ENCODE data around the gene GALE. TPM values are rescaled to one million over a fixed set of nuclear protein-coding genes. Genes with fewer than 3 reads are reported as not detected.
"Not testable (repeated sequence)": the region's sequence is repeated elsewhere in the genome, so short reads cannot be mapped to it uniquely, and the experiment has no call there.

Gene GALE
- total RNA-seq, 1 donor from 2014 or later: 33.9 TPM

DNA sequence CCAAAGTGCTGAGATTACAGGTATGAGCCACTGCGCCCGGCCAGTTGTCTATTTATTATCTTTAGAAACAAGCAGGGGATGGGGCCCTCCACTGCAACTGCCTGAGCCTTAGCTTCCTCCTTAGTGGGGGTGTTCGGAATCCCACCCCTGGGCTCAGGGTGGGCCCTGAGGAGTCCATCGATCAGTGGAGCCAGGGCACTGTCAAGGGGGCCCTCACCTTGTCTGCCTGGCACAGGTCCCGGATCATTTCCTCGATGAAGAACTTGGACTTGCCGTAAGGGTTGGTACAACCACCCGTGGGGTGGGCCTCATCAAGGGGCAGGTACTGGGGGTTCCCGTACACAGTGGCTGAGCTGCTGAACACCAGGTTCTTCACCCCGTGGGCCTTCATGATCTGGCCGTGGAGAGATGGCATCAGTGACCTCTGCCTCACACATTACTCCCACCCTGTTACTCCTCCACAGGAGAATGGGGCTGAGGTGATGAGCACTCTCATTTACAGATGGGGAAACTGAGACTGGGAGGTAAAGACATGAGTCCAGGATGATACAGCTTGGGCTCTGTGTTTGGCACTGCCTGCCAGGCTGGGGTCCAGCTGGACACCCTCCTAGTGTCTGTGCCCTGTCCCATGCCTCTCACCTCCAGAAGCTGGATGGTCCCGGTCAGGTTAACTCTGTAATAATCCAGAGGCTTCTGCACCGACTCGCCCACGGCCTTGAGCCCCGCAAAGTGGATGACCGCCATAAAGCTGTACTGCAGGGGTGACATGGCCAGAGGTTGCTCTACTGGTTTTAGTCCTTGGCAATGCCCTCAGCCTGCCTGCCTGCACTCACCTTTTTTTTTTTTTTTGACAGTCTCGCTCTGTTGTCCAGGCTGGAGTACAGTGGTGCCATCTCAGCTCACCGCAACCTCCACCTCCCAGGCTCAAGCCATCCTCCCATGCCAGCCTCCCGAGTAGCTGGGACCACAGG is 2.8 kb downstream of the GALE start:
- Mint-ChIP-seq H3K4me3 (ENCODE audit: unreplicated experiment) (no peak overlapping the region), H3K27me3 (ENCODE audit: unreplicated experiment) (peaks cover 5% of the 10 kb centered on the region), H3K27ac (ENCODE audit: unreplicated experiment) (peak overlapping the region; percentile 67), H3K4me1 (ENCODE audit: unreplicated experiment) (peaks cover 5% of the 10 kb centered on the region), H3K36me3 (ENCODE audit: low read depth, unreplicated experiment) (peaks cover 4% of the 10 kb centered on the region), H3K9me3 (ENCODE audit: unreplicated experiment) (no peaks in the 10 kb centered on the region)
- TF ChIP-seq, protein P1, sequence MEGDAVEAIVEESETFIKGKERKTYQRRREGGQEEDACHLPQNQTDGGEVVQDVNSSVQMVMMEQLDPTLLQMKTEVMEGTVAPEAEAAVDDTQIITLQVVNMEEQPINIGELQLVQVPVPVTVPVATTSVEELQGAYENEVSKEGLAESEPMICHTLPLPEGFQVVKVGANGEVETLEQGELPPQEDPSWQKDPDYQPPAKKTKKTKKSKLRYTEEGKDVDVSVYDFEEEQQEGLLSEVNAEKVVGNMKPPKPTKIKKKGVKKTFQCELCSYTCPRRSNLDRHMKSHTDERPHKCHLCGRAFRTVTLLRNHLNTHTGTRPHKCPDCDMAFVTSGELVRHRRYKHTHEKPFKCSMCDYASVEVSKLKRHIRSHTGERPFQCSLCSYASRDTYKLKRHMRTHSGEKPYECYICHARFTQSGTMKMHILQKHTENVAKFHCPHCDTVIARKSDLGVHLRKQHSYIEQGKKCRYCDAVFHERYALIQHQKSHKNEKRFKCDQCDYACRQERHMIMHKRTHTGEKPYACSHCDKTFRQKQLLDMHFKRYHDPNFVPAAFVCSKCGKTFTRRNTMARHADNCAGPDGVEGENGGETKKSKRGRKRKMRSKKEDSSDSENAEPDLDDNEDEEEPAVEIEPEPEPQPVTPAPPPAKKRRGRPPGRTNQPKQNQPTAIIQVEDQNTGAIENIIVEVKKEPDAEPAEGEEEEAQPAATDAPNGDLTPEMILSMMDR (IDR thresholded peaks at IDR 0.05; ENCODE audit: unreplicated experiment): no peak
- no peak for DNase-seq (ENCODE audit: low spot score)

DNA sequence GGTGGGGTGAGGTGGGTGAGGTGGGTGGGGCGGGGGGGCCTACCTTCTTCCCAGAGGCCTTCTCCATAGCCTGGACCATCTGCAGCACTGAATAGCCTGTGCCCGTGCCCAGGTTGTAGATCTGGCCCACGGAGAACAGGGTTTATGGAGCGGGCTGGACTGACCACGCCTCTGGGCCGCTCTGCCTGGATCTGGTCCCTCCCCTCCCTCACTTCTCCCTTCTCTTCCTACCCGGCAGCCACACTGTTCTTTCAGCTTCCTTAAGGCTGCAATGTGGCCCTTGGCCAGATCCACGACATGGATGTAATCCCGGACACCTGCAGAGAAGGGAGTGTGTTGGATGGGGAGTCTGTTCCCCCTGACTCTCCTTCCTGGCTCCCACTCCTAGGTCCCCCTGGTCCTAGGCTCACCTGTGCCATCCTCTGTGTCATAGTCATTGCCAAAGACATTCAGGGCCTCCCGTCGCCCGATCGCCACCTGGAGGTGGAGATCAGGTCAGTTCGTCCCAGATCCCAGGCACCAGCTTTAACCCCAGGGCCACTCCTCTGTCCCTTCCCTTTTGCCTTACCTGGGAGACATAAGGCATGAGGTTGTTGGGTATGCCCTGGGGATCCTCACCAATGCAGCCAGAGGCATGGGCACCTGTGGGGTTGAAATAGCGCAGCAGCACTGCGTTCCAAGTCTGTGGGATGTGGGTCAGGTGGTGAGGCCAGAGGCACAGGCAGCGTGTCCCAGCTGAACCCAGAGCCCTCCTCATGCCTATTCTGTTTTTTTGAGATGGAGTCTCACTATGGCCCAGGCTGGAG is 3.9 kb downstream of the GALE start:
- Mint-ChIP-seq H3K27me3 (ENCODE audit: unreplicated experiment) (peaks cover 5% of the 10 kb centered on the region), H3K4me1 (ENCODE audit: unreplicated experiment) (peaks cover 7% of the 10 kb centered on the region), H3K27ac (ENCODE audit: unreplicated experiment) (peak overlapping the region; percentile 67), H3K36me3 (ENCODE audit: low read depth, unreplicated experiment) (no peaks in the 10 kb centered on the region), H3K4me3 (ENCODE audit: unreplicated experiment) (no peak overlapping the region), H3K9me3 (ENCODE audit: unreplicated experiment) (no peaks in the 10 kb centered on the region)
- TF ChIP-seq, protein P1 (IDR thresholded peaks at IDR 0.05; ENCODE audit: unreplicated experiment): no peak
- no peak for DNase-seq (ENCODE audit: low spot score)

DNA sequence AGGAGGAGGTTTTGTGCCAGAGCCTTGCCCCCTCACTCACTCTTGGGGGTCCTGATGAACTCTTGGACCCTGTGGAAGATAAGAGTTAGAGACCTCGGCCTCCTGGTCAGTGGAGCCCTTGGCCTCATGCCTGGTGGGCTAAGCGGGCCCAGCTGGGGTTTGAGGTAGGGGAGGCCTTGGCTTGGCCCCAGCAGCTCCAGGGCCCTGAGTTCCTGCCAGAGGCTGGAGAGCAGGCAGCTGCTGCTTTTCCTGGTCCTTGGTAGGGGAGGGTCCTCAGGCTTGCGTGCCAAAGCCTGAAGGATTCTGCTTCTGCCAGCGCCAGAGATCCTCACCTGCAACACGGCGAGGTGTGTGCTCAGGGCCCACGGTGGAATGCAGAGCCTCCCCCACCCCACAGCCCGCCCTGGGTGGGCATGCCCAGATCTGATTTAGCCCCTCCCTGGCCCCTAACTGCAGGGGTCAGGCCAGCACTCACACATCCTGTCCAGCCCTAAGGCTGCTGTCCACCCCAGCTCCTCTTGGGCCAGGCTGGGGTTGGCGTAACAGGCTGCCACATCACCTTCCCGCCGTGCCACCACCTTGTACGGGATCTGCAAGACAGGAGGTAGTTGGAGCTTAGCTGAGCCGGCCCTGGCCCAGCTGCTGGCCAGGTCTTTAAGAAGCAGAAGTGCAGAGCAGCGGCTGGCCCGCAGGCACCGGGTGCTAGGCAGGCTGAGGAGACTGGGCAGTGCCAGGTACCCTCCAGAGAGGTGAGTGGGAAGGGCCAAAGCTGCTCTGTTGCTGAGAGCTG is 4.7 kb downstream of the GALE start:
- Mint-ChIP-seq H3K27ac (ENCODE audit: unreplicated experiment) (no peak overlapping the region), H3K4me3 (ENCODE audit: unreplicated experiment) (no peak overlapping the region), H3K27me3 (ENCODE audit: unreplicated experiment) (peaks cover 10% of the 10 kb centered on the region)

DNA sequence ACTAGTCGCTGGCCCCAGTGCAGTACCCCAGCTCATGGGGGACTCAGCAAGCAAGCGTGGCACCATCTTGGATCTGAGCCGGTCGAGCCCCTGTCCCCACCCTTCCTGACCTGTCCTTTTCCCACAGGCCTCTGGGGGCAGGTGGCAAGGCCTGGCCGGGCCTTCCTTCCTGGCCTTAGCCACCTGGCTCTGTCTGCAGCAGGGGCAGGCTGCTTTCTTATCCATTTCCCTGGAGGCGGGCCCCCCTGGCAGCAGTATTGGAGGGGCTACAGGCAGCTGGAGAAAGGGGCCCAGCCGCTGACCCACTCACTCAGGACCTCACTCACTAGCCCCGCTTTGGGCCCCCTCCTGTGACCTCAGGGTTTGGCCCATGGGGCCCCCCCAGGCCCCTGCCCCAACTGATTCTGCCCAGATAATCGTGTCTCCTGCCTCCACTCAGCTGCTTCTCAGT is 5.8 kb downstream of the GALE start:
- Mint-ChIP-seq H3K4me1 (ENCODE audit: unreplicated experiment) (peaks cover 17% of the 10 kb centered on the region), H3K27me3 (ENCODE audit: unreplicated experiment) (peaks cover 13% of the 10 kb centered on the region)
- not testable (repeated sequence) for H3K36me3 Mint-ChIP-seq (ENCODE audit: low read depth, unreplicated experiment); H3K27ac Mint-ChIP-seq (ENCODE audit: unreplicated experiment); H3K4me3 Mint-ChIP-seq (ENCODE audit: unreplicated experiment); H3K9me3 Mint-ChIP-seq (ENCODE audit: unreplicated experiment); DNase-seq (ENCODE audit: low spot score)

More for the DNA sequence above, 4.7 kb downstream of the GALE start:
- TF ChIP-seq, protein P1 (IDR thresholded peaks at IDR 0.05; ENCODE audit: unreplicated experiment): no peak
- Mint-ChIP-seq H3K9me3 (ENCODE audit: unreplicated experiment) (no peaks in the 10 kb centered on the region), H3K4me1 (ENCODE audit: unreplicated experiment) (peaks cover 12% of the 10 kb centered on the region), H3K36me3 (ENCODE audit: low read depth, unreplicated experiment) (no peaks in the 10 kb centered on the region)
- no peak for DNase-seq (ENCODE audit: low spot score)

All from endothelial cell (in vitro differentiated cells).